ENCODE data around the gene HSPA12B.

DNA sequence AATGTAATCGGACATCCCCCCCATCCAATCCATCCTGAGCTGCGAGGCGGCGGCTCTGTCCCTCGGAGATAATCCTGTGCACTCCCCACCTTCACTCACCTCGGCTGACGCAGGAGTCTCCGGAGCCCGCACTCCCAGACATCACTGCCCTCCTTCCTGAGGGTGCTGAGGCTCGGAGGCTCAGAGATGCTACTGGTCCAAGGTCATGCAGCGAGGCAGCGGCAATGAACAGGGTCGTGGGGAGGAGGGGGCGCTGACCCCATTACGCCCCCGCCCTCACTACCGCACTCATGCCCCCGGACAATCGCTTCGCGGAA, 34.6 kb downstream of the HSPA12B start:
- TF ChIP-seq CTCF (IDR thresholded peaks at IDR 0.05; ENCODE audit: poor library complexity) (no peak), EZH2 (IDR thresholded peaks at IDR 0.05; ENCODE audit: borderline replicate concordance) (no peak)

Data from hepatocyte (in vitro differentiated cells).